GM12864 (cell line): ENCODE results near the gene PTPRG.

ENCODE experiments used
- DNase-seq: peaks from one replicate; pipeline ENCODE4 v3.0.0-alpha.2; 2011; ENCODE audit warnings: low read depth
- H3K4me3 ChIP-seq: 2 replicates; pipeline ENCODE4 v1.5.1; 2011; ENCODE audit warnings: mild to moderate bottlenecking, low read depth, low read length, control low read depth
- CTCF ChIP-seq: IDR thresholded peaks from 2 replicates; pipeline ENCODE4 v1.5.1; 2011; ENCODE audit warnings: low read depth, mild to moderate bottlenecking, moderate library complexity, low read length, control low read depth, inconsistent platforms; ENCODE audit errors: missing control alignments

PTPRG gene

GRCh38 chr3:62020706-62021105 lies 459.3 kb downstream of the PTPRG start:
- H3K4me3 ChIP-seq, result no peak overlapping the region
- no peak for TF ChIP-seq CTCF
- no peak for DNase-seq

- no peak for TF ChIP-seq CTCF
- no peak overlapping the region for H3K4me3 ChIP-seq
- DNase-seq, result no peak
Measured at GRCh38 chr3:62022312-62022711, 460.9 kb downstream of the PTPRG start.

- TF ChIP-seq CTCF, result no peak
- no peak overlapping the region for H3K4me3 ChIP-seq
- DNase-seq, result no peak
Measured at GRCh38 chr3:62024882-62025281, 463.5 kb downstream of the PTPRG start.

DNA sequence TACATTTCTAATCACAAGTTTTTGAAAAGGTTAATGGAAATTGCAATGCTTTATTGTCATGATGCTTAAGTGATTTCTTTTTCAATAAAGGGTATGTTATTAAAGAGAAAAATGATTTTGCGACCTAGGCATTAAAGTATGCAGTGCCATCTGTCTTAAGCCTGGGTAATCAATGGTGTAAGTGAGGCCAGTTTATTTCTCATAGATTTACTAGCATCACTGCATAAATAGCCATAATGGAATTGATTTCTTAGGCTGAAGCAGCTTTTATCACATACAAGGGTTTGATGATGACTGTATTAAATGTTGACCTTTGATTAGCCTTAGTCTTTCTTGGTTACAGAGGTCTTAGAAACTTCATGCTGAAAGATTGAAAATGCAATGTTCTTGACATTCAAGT lies 464.5 kb downstream of the PTPRG start:
- no peak overlapping the region for H3K4me3 ChIP-seq
- no peak for DNase-seq
- no peak for TF ChIP-seq CTCF

DNA sequence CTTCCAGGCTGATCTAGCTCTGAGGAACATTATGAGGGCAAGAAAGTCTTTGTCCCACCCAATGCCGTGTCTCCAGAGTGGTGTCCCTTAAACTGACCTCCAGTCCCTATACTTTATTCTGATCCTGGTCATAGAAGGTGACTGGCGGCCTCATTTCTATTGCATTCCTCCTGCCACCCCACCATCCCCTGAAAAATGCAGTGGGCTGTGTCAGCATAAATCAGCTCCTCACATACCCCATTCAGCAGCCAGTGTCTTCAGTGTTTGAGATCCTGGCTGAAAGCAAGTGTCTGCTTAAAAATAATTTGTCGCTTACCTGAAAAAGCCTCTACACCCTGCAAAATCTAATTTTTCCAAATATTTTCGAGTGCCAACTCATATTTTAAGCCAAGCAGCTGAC lies 465.9 kb downstream of the PTPRG start:
- no peak for DNase-seq
- no peak for TF ChIP-seq CTCF
- no peak overlapping the region for H3K4me3 ChIP-seq

- no peak overlapping the region for H3K4me3 ChIP-seq
- DNase-seq, result no peak
- no peak for TF ChIP-seq CTCF
Measured at GRCh38 chr3:62027796-62028195, 466.4 kb downstream of the PTPRG start.

DNA sequence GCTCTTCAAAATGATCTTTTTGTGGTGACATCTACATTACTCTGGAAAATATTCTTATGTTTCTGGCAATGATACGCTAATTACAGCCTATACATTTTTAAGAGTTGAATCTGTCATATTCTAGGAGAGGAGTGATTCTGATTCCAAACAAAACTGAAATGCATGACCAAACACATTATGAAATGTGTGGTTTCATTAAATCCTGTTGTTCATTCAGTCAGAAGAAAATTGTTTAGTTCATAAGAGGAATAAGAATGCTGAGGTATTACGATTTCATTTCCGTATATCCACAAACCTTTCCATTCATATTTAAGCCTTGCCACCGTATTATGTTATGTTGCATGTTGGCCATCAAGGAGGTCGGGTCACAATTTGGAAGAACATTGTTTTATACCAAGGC lies 466.9 kb downstream of the PTPRG start:
- no peak overlapping the region for H3K4me3 ChIP-seq
- TF ChIP-seq CTCF, result no peak
- DNase-seq, result no peak
